COLO668 (cell line): ENCODE measurements around the gene FARS2.
"Not testable (repeated sequence)": the region's sequence is repeated elsewhere in the genome, so short reads cannot be mapped to it uniquely, and the experiment has no call there.

ENCODE experiments used
- DNase-seq: peaks from one replicate; lab custom pipeline; 2025; ENCODE audit not compliant: unreplicated experiment; lab: John Stamatoyannopoulos, UW

Gene FARS2

GRCh38 chr6:5656695-5657094 lies 395.4 kb downstream of the FARS2 start:
- DNase-seq: not testable (repeated sequence)

- DNase-seq: no peak
These were observed 396.5 kb downstream of the FARS2 start for GRCh38 chr6:5657684-5658430.

DNA sequence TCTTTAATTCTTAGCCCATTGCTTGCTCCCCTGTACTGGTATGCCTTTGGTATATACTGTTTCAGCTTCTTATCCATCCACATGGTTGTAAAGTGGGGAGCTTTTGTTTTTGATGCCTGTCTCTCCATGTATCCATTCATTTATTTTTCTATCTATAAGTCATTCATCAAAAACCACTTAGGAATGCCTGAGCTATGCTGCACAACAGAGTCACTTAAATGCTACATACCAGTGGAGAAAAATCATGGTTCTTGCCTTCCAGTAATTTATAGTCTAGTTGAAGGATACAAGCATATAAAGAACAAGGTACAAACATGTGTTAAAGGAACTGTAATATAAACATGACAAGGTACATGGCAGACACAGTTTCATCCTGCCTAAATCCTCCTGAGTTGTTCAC lies 398.2 kb downstream of the FARS2 start:
- DNase-seq: no peak

DNA sequence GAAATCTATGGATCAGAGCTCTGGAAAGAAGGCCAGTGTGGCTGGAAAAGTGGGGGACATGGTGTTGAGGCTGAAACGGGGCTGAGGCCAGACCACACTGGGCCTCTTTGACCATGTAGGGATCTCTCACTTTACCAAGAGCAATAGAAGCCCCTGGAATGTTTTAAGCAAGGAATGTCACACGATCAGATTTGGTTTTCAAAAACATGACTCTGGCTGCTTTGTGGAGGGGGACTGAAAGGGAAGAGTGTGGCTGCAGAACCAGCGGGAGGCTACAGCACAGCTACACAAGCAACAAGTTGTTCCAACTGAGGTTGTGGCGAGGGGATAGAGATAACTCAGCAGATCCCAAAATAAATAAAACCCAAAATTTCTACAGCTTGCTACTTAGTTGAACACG lies 399.5 kb downstream of the FARS2 start:
- DNase-seq: no peak

GRCh38 chr6:5662797-5663196 lies 401.5 kb downstream of the FARS2 start:
- no peak for DNase-seq

- no peak for DNase-seq
These were observed 401.9 kb downstream of the FARS2 start for GRCh38 chr6:5663259-5663658.

DNA sequence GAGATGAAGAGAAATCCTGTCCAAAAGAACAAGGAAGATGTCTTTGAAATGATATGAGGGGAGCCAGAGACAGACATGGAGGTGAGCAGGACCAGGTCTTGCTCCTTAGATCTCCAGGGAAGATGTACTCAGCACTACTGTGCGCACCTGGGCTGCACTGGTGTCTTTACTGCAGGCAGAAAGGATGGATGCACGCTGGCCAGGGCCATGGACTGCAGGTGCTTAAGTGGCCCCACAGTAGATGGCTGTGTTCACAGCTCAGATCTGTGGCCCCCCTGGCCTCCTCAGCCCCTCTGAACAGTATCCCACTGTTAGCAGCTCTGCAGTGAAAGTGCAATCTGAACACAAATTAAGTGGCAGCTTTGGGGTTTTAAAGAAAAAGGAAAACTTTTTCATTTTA lies 402.4 kb downstream of the FARS2 start:
- DNase-seq: no peak

DNA sequence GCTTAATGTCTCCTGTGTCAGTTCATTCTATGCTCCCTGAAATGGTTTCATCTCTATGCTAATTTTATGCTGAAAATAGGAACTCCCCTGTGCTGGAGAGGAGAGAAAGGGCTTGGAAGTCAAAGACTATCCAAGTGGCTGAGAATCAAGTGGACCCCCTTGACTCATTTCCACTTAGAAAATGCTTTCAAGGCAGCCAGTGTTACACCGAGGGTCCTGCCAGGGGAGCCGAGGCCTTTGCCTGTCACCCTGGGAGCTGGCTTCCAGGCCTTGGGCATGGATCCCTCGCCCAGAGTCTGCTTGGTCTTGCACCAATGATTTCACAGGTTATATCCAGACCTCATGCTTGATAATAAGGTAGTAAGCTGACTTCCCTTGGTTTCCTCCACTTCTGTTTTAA lies 402.8 kb downstream of the FARS2 start:
- no peak for DNase-seq

DNA sequence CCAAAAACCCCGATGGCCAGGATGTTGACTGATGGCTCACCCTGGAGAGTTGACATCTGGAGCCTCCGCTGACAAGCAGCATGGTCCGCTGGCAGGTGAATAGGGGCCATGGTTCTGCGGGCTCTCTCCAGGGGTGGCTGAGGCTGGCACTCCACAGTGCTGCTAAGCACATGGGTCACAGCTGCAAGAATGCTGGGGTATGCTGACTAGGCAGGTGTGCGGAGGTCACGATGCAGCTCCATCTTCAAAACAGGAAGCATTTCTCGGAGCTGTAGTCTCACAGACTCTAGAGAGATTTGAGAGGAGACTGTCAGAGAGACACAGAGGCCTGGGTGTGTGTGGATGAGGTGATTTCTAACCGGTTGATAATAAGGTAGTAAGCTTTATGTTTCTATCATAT lies 403.9 kb downstream of the FARS2 start:
- DNase-seq: peak; percentile 2

GRCh38 chr6:5665667-5666066 lies 404.4 kb downstream of the FARS2 start:
- DNase-seq: no peak

GRCh38 chr6:5666695-5667094 lies 405.4 kb downstream of the FARS2 start:
- no peak for DNase-seq

- DNase-seq: no peak
These were observed 406.4 kb downstream of the FARS2 start for GRCh38 chr6:5667737-5668136.

DNA sequence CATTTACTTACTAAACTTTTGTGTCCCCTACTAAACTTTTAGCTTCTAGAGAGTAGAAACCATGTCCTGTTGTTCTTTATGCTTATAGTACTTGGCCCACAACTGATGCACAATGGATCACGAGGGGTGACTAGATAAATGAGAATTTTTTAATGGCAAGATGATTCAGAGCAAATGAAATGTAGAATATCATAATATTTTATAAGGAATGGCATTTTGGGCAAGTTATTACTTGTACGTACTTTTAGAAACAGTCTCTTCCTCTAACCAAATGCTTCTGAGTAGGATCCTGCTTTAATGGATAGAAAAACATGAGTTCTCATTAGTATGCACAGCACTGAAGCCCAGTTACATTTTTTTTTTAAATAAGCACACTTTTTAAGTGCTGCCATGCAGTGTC lies 409.1 kb downstream of the FARS2 start:
- DNase-seq: no peak

DNA sequence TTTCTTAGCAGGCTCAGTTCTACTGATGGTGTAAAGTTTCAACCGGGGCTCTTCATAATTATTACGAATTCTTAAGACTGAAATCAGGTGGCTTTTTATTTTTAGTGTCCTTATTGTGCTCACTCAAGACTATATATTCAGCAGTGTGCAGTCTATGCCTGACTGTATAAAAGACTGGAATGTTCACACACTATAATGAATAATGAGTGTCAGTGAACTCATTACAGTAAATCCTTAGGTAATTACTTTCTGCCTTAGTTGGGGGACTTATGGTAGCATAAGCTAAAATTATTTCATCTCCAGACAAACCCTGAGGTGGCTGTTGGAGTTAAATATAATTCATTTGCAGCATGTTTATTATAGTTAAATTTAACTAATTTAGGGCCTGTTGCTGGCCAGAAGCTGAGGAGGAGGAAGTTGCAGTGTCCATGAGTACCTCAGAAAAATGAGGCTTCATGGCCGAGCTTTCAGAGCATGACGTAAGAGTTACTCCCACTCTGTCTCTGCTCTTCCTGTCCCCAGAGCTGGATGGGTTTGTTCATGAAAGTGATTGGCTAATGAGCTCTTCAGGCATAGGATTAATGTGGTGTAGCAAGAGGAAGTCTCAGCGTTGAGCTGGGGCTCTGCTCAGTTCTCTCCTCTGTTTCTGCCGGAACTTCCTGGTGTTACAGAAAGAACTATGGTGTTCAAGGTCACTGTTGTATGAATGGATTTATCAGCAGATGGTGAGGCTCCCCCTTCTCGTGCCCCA lies 409.7 kb downstream of the FARS2 start:
- no peak for DNase-seq

- DNase-seq: no peak
These were observed 410.6 kb downstream of the FARS2 start for GRCh38 chr6:5671601-5672559.

DNA sequence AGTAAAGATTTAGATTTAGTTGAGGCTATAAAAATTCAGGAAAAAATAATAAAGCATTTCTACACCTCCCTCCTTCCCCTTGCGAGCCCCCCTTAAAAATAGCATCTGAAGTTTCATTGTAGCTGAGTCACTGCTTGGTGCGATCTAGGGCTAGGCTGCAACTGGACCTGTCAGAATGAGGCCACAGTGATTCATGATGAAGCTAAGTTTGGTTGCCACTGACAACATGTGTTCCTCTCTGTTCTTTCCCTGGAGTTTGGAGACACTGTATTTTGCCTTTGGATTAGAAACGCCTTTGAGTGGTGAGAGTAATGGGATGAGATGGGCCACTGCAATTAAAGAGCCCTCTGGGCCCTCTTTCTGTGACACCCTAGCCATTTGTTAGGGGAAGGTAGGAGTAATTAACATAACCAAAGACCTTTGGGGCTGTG lies 411.3 kb downstream of the FARS2 start:
- DNase-seq: no peak

DNA sequence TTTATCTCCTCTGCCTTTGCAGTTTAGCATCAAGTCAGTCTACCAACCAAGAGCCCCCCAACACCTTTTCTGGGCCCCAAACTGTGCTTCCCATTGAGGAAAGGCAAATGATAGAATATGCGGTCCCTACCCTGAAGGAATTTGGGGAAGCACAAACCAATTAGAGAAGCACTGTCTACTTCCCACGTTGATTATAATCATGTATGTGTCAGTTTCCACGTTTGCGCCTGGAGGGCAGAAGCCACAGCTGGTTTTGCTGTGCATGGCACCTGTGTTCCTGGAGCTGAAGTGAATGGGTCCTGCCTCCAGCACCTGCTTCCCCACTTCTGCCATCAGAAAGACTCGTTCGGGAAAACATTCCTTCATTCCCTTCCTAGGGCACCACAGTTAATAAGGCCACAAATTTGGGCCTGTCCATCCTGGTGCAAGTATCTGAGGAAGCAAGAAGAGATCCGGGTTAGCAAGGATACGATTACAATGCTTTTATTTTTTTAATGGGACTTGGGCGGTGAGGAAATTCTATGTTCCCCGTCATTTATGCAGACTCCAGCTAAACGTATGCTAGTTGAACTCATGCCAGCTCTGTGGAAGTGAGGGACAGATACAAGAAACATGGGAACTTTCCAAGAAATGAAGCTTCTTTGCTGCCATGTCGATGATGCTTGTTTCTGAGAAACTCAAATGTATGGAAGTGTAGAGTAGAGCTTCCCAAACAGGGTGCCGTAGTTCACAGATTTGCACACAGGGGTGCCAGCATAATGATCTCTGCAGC lies 411.9 kb downstream of the FARS2 start:
- DNase-seq: peak; percentile 1

- no peak for DNase-seq
These were observed 412.8 kb downstream of the FARS2 start for GRCh38 chr6:5674141-5674540.

GRCh38 chr6:5674721-5675120 lies 413.4 kb downstream of the FARS2 start:
- DNase-seq: no peak

GRCh38 chr6:5676701-5677100 lies 415.4 kb downstream of the FARS2 start:
- DNase-seq: no peak
